Measurements from ENCODE around the gene LRPAP1.

LRPAP1 gene

DNA sequence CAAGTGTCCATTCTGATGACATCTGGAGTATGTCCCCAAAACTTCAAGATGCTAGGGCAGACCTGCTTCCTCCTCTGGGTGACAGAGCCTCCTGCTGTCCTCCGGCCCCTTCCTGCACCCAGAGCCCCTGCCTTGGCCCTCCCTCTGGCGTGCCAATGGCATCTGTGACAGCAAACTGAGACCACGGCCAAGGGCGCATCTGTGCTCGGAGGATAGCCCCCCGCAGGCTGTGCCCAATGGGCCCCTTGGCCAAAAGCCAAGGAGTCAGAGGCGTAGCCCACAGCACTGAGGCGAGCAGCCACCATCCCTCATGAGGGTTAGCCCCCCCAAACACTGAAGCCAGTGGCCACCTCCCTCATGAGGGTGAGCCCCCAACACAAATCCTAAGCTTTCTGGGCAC lies 7.9 kb downstream of the LRPAP1 start:
- no peak for DNase-seq
- H2AK5ac ChIP-seq (ENCODE audit: low read length): no peak overlapping the region
- no peak overlapping the region for H3K4me3 ChIP-seq (ENCODE audit: low read length)
- no peak overlapping the region for H2BK5ac ChIP-seq (ENCODE audit: low read length)
- no peak overlapping the region for H4K5ac ChIP-seq (ENCODE audit: low read length)
- peaks cover 4% of the 10 kb centered on the region for H3K79me2 ChIP-seq (ENCODE audit: control insufficient read depth, insufficient read depth, low read length)
- no peaks in the 10 kb centered on the region for H3K4me1 ChIP-seq (ENCODE audit: control insufficient read depth, low read depth, low read length)
- no peak overlapping the region for H2BK15ac ChIP-seq (replicated peaks; ENCODE audit: low read depth)
- no peak overlapping the region for H3K4me2 ChIP-seq (ENCODE audit: low read length)
- H3K36me3 ChIP-seq (ENCODE audit: control insufficient read depth, insufficient read depth, low read length): peaks cover 6% of the 10 kb centered on the region
- no CpG with 5 or more reads among the region's 8 CpGs for WGBS (ENCODE audit: extremely low coverage, insufficient coverage, low lambda C conversion rate)
- H3K4ac ChIP-seq (ENCODE audit: low read depth, low read length): no peak overlapping the region
- peaks cover 17% of the 10 kb centered on the region for H3K79me1 ChIP-seq (ENCODE audit: low read length)
- H2BK120ac ChIP-seq (ENCODE audit: low read depth, low read length): no peak overlapping the region
- H3K23ac ChIP-seq (ENCODE audit: low read length): no peak overlapping the region
- H3K56ac ChIP-seq (ENCODE audit: low read length): no peak overlapping the region
- no peak overlapping the region for H4K8ac ChIP-seq (ENCODE audit: low read depth, low read length)
- H3K18ac ChIP-seq (ENCODE audit: low read length): no peak overlapping the region
- H3K9ac ChIP-seq (ENCODE audit: low read length): no peak overlapping the region
- H3K27me3 ChIP-seq (ENCODE audit: insufficient read depth, low read length, poor library complexity): no peaks in the 10 kb centered on the region
- H3K27ac ChIP-seq (ENCODE audit: low read depth, low read length): no peak overlapping the region

GRCh38 chr4:3523628-3524221 lies 8.5 kb downstream of the LRPAP1 start:
- H2AK5ac ChIP-seq (ENCODE audit: low read length): no peak overlapping the region
- no peak for DNase-seq
- H3K4me3 ChIP-seq (ENCODE audit: low read length): no peak overlapping the region
- H3K56ac ChIP-seq (ENCODE audit: low read length): no peak overlapping the region
- no peak overlapping the region for H2BK5ac ChIP-seq (ENCODE audit: low read length)
- H4K8ac ChIP-seq (ENCODE audit: low read depth, low read length): no peak overlapping the region
- H3K4me1 ChIP-seq (ENCODE audit: control insufficient read depth, low read depth, low read length): no peaks in the 10 kb centered on the region
- no peak overlapping the region for H4K5ac ChIP-seq (ENCODE audit: low read length)
- peaks cover 4% of the 10 kb centered on the region for H3K79me2 ChIP-seq (ENCODE audit: control insufficient read depth, insufficient read depth, low read length)
- H3K79me1 ChIP-seq (ENCODE audit: low read length): peaks cover 16% of the 10 kb centered on the region
- H3K23ac ChIP-seq (ENCODE audit: low read length): no peak overlapping the region
- no peak overlapping the region for H3K9ac ChIP-seq (ENCODE audit: low read length)
- no peak overlapping the region for H2BK120ac ChIP-seq (ENCODE audit: low read depth, low read length)
- H3K18ac ChIP-seq (ENCODE audit: low read length): no peak overlapping the region
- H3K27me3 ChIP-seq (ENCODE audit: insufficient read depth, low read length, poor library complexity): no peaks in the 10 kb centered on the region
- WGBS (ENCODE audit: extremely low coverage, insufficient coverage, low lambda C conversion rate): no CpG with 5 or more reads among the region's 24 CpGs
- no peak overlapping the region for H3K27ac ChIP-seq (ENCODE audit: low read depth, low read length)
- no peak overlapping the region for H2BK15ac ChIP-seq (replicated peaks; ENCODE audit: low read depth)
- no peak overlapping the region for H3K4ac ChIP-seq (ENCODE audit: low read depth, low read length)
- H3K4me2 ChIP-seq (ENCODE audit: low read length): no peak overlapping the region
- H3K36me3 ChIP-seq (ENCODE audit: control insufficient read depth, insufficient read depth, low read length): peaks cover 6% of the 10 kb centered on the region

GRCh38 chr4:3523146-3523627 lies 9.0 kb downstream of the LRPAP1 start:
- no peaks in the 10 kb centered on the region for H3K4me1 ChIP-seq (ENCODE audit: control insufficient read depth, low read depth, low read length)
- H3K27me3 ChIP-seq (ENCODE audit: insufficient read depth, low read length, poor library complexity): no peaks in the 10 kb centered on the region
- no peaks in the 10 kb centered on the region for H3K79me2 ChIP-seq (ENCODE audit: control insufficient read depth, insufficient read depth, low read length)
- H3K23ac ChIP-seq (ENCODE audit: low read length): no peak overlapping the region
- H4K5ac ChIP-seq (ENCODE audit: low read length): no peak overlapping the region
- H3K27ac ChIP-seq (ENCODE audit: low read depth, low read length): no peak overlapping the region
- H3K4me3 ChIP-seq (ENCODE audit: low read length): no peak overlapping the region
- no peak overlapping the region for H3K4me2 ChIP-seq (ENCODE audit: low read length)
- no peak overlapping the region for H2BK5ac ChIP-seq (ENCODE audit: low read length)
- no peak overlapping the region for H2BK15ac ChIP-seq (replicated peaks; ENCODE audit: low read depth)
- H2AK5ac ChIP-seq (ENCODE audit: low read length): no peak overlapping the region
- H3K18ac ChIP-seq (ENCODE audit: low read length): no peak overlapping the region
- WGBS (ENCODE audit: extremely low coverage, insufficient coverage, low lambda C conversion rate): no CpG with 5 or more reads among the region's 10 CpGs
- no peak overlapping the region for H3K56ac ChIP-seq (ENCODE audit: low read length)
- peaks cover 11% of the 10 kb centered on the region for H3K79me1 ChIP-seq (ENCODE audit: low read length)
- no peak overlapping the region for H4K8ac ChIP-seq (ENCODE audit: low read depth, low read length)
- H3K4ac ChIP-seq (ENCODE audit: low read depth, low read length): no peak overlapping the region
- peaks cover 6% of the 10 kb centered on the region for H3K36me3 ChIP-seq (ENCODE audit: control insufficient read depth, insufficient read depth, low read length)
- H3K9ac ChIP-seq (ENCODE audit: low read length): no peak overlapping the region
- H2BK120ac ChIP-seq (ENCODE audit: low read depth, low read length): no peak overlapping the region
- DNase-seq: no peak

- Histone ChIP-seq H3K4me1 (ENCODE audit: control insufficient read depth, low read depth, low read length) (no peaks in the 10 kb centered on the region), H3K36me3 (ENCODE audit: control insufficient read depth, insufficient read depth, low read length) (peaks cover 6% of the 10 kb centered on the region), H3K9ac (ENCODE audit: low read length) (no peak overlapping the region), H3K4me2 (ENCODE audit: low read length) (no peak overlapping the region), H3K27me3 (ENCODE audit: insufficient read depth, low read length, poor library complexity) (no peaks in the 10 kb centered on the region), H3K23ac (ENCODE audit: low read length) (no peak overlapping the region), H3K18ac (ENCODE audit: low read length) (no peak overlapping the region), H2BK5ac (ENCODE audit: low read length) (no peak overlapping the region), H4K5ac (ENCODE audit: low read length) (no peak overlapping the region), H2BK15ac (replicated peaks; ENCODE audit: low read depth) (no peak overlapping the region), H2BK120ac (ENCODE audit: low read depth, low read length) (no peak overlapping the region), H3K4me3 (ENCODE audit: low read length) (no peak overlapping the region), H3K4ac (ENCODE audit: low read depth, low read length) (no peak overlapping the region), H3K27ac (ENCODE audit: low read depth, low read length) (no peak overlapping the region), H4K8ac (ENCODE audit: low read depth, low read length) (no peak overlapping the region), H3K79me1 (ENCODE audit: low read length) (peaks cover 7% of the 10 kb centered on the region), H2AK5ac (ENCODE audit: low read length) (no peak overlapping the region), H3K79me2 (ENCODE audit: control insufficient read depth, insufficient read depth, low read length) (no peaks in the 10 kb centered on the region), H3K56ac (ENCODE audit: low read length) (no peak overlapping the region)
- no peak for DNase-seq
- no CpG with 5 or more reads among the region's 19 CpGs for WGBS (ENCODE audit: extremely low coverage, insufficient coverage, low lambda C conversion rate)
Observed at GRCh38 chr4:3522651-3523050, 9.6 kb downstream of the LRPAP1 start.

GRCh38 chr4:3522326-3522640 lies 9.9 kb downstream of the LRPAP1 start:
- Histone ChIP-seq H3K9ac (ENCODE audit: low read length) (no peak overlapping the region), H3K56ac (ENCODE audit: low read length) (no peak overlapping the region), H3K27me3 (ENCODE audit: insufficient read depth, low read length, poor library complexity) (no peaks in the 10 kb centered on the region), H3K18ac (ENCODE audit: low read length) (no peak overlapping the region), H3K79me2 (ENCODE audit: control insufficient read depth, insufficient read depth, low read length) (no peaks in the 10 kb centered on the region), H3K4me1 (ENCODE audit: control insufficient read depth, low read depth, low read length) (no peaks in the 10 kb centered on the region), H2BK5ac (ENCODE audit: low read length) (no peak overlapping the region), H2BK120ac (ENCODE audit: low read depth, low read length) (no peak overlapping the region), H3K23ac (ENCODE audit: low read length) (no peak overlapping the region), H3K4ac (ENCODE audit: low read depth, low read length) (no peak overlapping the region), H2AK5ac (ENCODE audit: low read length) (no peak overlapping the region), H3K4me3 (ENCODE audit: low read length) (no peak overlapping the region), H3K27ac (ENCODE audit: low read depth, low read length) (no peak overlapping the region), H3K36me3 (ENCODE audit: control insufficient read depth, insufficient read depth, low read length) (peaks cover 9% of the 10 kb centered on the region), H2BK15ac (replicated peaks; ENCODE audit: low read depth) (no peak overlapping the region), H4K5ac (ENCODE audit: low read length) (no peak overlapping the region), H3K4me2 (ENCODE audit: low read length) (no peak overlapping the region), H4K8ac (ENCODE audit: low read depth, low read length) (no peak overlapping the region), H3K79me1 (ENCODE audit: low read length) (peaks cover 6% of the 10 kb centered on the region)
- no CpG with 5 or more reads among the region's 15 CpGs for WGBS (ENCODE audit: extremely low coverage, insufficient coverage, low lambda C conversion rate)
- no peak for DNase-seq

- no peak overlapping the region for H3K18ac ChIP-seq (ENCODE audit: low read length)
- no peaks in the 10 kb centered on the region for H3K79me2 ChIP-seq (ENCODE audit: control insufficient read depth, insufficient read depth, low read length)
- no peak for DNase-seq
- H3K4me2 ChIP-seq (ENCODE audit: low read length): no peak overlapping the region
- no peak overlapping the region for H3K4me3 ChIP-seq (ENCODE audit: low read length)
- H4K5ac ChIP-seq (ENCODE audit: low read length): no peak overlapping the region
- no peak overlapping the region for H3K56ac ChIP-seq (ENCODE audit: low read length)
- no peak overlapping the region for H2BK120ac ChIP-seq (ENCODE audit: low read depth, low read length)
- H3K36me3 ChIP-seq (ENCODE audit: control insufficient read depth, insufficient read depth, low read length): peaks cover 9% of the 10 kb centered on the region
- no peaks in the 10 kb centered on the region for H3K27me3 ChIP-seq (ENCODE audit: insufficient read depth, low read length, poor library complexity)
- no peak overlapping the region for H3K9ac ChIP-seq (ENCODE audit: low read length)
- no peaks in the 10 kb centered on the region for H3K4me1 ChIP-seq (ENCODE audit: control insufficient read depth, low read depth, low read length)
- H2BK15ac ChIP-seq (replicated peaks; ENCODE audit: low read depth): no peak overlapping the region
- no peak overlapping the region for H3K27ac ChIP-seq (ENCODE audit: low read depth, low read length)
- peaks cover 6% of the 10 kb centered on the region for H3K79me1 ChIP-seq (ENCODE audit: low read length)
- no peak overlapping the region for H4K8ac ChIP-seq (ENCODE audit: low read depth, low read length)
- no CpG with 5 or more reads among the region's 16 CpGs for WGBS (ENCODE audit: extremely low coverage, insufficient coverage, low lambda C conversion rate)
- no peak overlapping the region for H3K23ac ChIP-seq (ENCODE audit: low read length)
- H2BK5ac ChIP-seq (ENCODE audit: low read length): no peak overlapping the region
- no peak overlapping the region for H3K4ac ChIP-seq (ENCODE audit: low read depth, low read length)
- no peak overlapping the region for H2AK5ac ChIP-seq (ENCODE audit: low read length)
Observed at GRCh38 chr4:3521621-3522325, 10.4 kb downstream of the LRPAP1 start.
